ENCODE results near the gene RAB4B.

GRCh38 chr19:40786060-40787037 is 8.3 kb downstream of the RAB4B start:
- TF ChIP-seq CTCF (IDR thresholded peaks at IDR 0.05) (no peak), POLR2AphosphoS5 (IDR thresholded peaks at IDR 0.05) (no peak), POLR2A (IDR thresholded peaks at IDR 0.05) (no peak)
